Activated CD8-positive, alpha-beta memory T cell treated with anti-CD3 and anti-CD28 coated beads for 48 hours (primary cell): ENCODE measurements around the gene TBP.

ENCODE experiments used
- DNase-seq, 3 experiments: peaks; one replicate each; pipeline ENCODE4 v3.0.0-alpha.2; 2020; ENCODE audit warnings: low read depth in 2 of 3, low spot score in 2 of 3

TBP gene

GRCh38 chr6:170533792-170534191 is 20.4 kb upstream of the TBP start:
- no peak for DNase-seq

- DNase-seq, result no peak
These were observed 19.2 kb upstream of the TBP start for GRCh38 chr6:170535004-170535403.

- no peak for DNase-seq
These were observed 17.5 kb upstream of the TBP start for GRCh38 chr6:170536671-170537070.

GRCh38 chr6:170537329-170537728 is 16.8 kb upstream of the TBP start:
- no peak for DNase-seq

- DNase-seq, result no peak
These were observed 12.0 kb upstream of the TBP start for GRCh38 chr6:170542031-170542719.

GRCh38 chr6:170545405-170545804 is 8.8 kb upstream of the TBP start:
- no peak for DNase-seq

- DNase-seq, result peak; percentile 50 to 68 (median 60)
These were observed 1.2 kb upstream of the TBP start, which contains the start of gene PSMB1 for GRCh38 chr6:170552765-170553533. TSS of gene PSMB1 (minus strand) at chr6:170553307. CDS start at chr6:170553242, 65 bp downstream.

GRCh38 chr6:170553534-170554012 is 596 bp upstream of the TBP start:
- DNase-seq, result no peak

- DNase-seq, result no peak
These were observed 598 bp downstream of the TBP start for GRCh38 chr6:170554796-170555137.

GRCh38 chr6:170555305-170555704 is 1.1 kb downstream of the TBP start:
- DNase-seq, result no peak

GRCh38 chr6:170561555-170561954 is 7.4 kb downstream of the TBP start:
- no peak for DNase-seq

- no peak for DNase-seq
These were observed 10.9 kb downstream of the TBP start for GRCh38 chr6:170564936-170565530.

- DNase-seq, result no peak
These were observed 18.7 kb downstream of the TBP start for GRCh38 chr6:170572704-170573466.

- DNase-seq, result no peak
These were observed 21.1 kb downstream of the TBP start for GRCh38 chr6:170575250-170575649.

GRCh38 chr6:170578909-170579308 is 24.7 kb downstream of the TBP start:
- no peak for DNase-seq

- DNase-seq, result no peak
These were observed 29.6 kb downstream of the TBP start for GRCh38 chr6:170583756-170584180.

- DNase-seq, result peak; percentile 54 to 85 (median 81)
These were observed 30.2 kb downstream of the TBP start, which contains the start of gene PDCD2 for GRCh38 chr6:170584181-170584953. TSS of gene PDCD2 (minus strand) at chr6:170584637. CDS start at chr6:170584581, 56 bp downstream.

- no peak for DNase-seq
These were observed 30.9 kb downstream of the TBP start for GRCh38 chr6:170584954-170585498.

GRCh38 chr6:170590725-170591124 is 36.6 kb downstream of the TBP start:
- DNase-seq, result no peak

- DNase-seq, result no peak
These were observed 42.3 kb downstream of the TBP start for GRCh38 chr6:170596426-170596825.
